HG03103 (cell line): ENCODE results near the gene CDC42EP5.

ENCODE experiments used
- ATAC-seq: cut with Tn5 transposase; IDR thresholded peaks from one replicate; pipeline ENCODE4 v1.9.1; 2021; ENCODE audit warnings: low read depth; ENCODE audit not compliant: unreplicated experiment

The CDC42EP5 gene

GRCh38 chr19:54415208-54415900 is 57.7 kb downstream of the CDC42EP5 start, which contains the start of gene TTYH1:
Gene TTYH1, plus strand, starts transcription at chr19:54415464. Its CDS starts 89 bp downstream, at chr19:54415553.
- ATAC-seq: no peak
